ENCODE measurements around the gene DNAH2.

Gene DNAH2

GRCh38 chr17:7716901-7717755, at the start of gene DNAH2:
Gene DNAH2 (plus strand): TSS chr17:7717744. CDS start chr17:7719735, 1,991 bp downstream.
- TF ChIP-seq CTCF (IDR thresholded peaks at IDR 0.05; ENCODE audit: extremely low read depth, missing control alignments), result no peak
- DNase-seq (ENCODE audit: low spot score), result peak; percentile 77

DNA sequence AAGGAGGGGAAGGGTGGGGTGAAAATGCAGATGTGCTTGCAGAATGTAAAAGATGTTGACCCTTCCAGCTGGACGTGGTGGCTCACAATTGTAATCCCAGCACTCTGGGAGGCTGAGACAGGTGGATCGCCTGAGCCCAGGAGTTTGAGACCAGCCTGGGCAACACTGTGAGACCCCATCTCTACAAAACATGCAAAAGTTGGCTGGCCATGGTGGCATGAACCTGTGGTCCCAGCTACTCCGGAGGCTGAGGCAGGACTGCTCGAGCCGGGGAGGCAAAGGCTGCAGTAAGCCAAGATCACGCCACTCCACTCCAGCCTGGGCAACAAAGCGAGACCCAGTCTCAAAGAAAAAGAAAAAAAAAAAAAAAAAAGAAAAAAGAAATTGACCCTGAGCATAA, 49.1 kb upstream of the DNAH2 start:
- DNase-seq (ENCODE audit: low spot score), result no peak
- no peak for TF ChIP-seq CTCF (IDR thresholded peaks at IDR 0.05; ENCODE audit: extremely low read depth, missing control alignments)

- DNase-seq (ENCODE audit: low spot score), result no peak
- peak; percentile 13 for TF ChIP-seq CTCF (IDR thresholded peaks at IDR 0.05; ENCODE audit: extremely low read depth, missing control alignments)
These were observed 44.3 kb upstream of the DNAH2 start for GRCh38 chr17:7673239-7673638.

DNA sequence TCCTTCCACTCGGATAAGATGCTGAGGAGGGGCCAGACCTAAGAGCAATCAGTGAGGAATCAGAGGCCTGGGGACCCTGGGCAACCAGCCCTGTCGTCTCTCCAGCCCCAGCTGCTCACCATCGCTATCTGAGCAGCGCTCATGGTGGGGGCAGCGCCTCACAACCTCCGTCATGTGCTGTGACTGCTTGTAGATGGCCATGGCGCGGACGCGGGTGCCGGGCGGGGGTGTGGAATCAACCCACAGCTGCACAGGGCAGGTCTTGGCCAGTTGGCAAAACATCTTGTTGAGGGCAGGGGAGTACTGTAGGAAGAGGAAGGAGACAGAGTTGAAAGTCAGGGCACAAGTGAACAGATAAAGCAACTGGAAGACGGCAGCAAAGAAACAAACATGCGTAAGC, 42.6 kb upstream of the DNAH2 start:
- no peak for DNase-seq (ENCODE audit: low spot score)
- no peak for TF ChIP-seq CTCF (IDR thresholded peaks at IDR 0.05; ENCODE audit: extremely low read depth, missing control alignments)

GRCh38 chr17:7676533-7676932, 41.0 kb upstream of the DNAH2 start:
- DNase-seq (ENCODE audit: low spot score), result no peak
- no peak for TF ChIP-seq CTCF (IDR thresholded peaks at IDR 0.05; ENCODE audit: extremely low read depth, missing control alignments)

DNA sequence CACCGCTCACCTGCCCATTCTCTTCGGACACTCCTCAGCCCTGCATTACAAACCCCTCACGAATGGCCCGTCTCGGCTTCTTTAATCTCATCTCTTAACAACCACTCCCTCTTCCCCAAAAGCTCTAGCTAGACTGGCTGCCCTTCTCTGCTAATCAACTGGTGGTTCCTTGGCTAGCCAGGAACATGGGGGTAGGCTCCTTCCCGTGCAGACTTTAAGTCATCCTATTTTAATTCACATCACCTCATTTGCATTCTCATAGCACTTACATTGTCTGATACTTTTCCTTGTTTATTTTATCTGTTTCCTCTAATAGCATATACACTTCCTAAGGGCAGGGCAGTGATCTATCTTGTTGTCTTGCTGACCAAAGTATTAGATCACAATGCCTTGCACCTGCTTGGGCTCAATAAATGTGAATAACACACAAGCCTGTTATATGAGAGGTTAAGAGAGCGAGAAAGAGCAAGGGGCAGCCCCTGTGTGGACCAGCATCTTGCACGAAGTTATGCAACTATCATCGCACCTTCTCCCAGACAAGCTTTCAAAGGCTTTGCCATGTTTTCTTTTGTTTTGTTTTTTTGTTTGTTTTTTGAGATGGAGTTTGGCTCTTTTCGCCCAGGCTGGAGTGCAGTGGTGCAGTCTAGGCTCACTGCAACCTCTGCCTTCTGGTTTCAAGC, 40.0 kb upstream of the DNAH2 start:
- no peak for TF ChIP-seq CTCF (IDR thresholded peaks at IDR 0.05; ENCODE audit: extremely low read depth, missing control alignments)

GRCh38 chr17:7684851-7685532, 32.6 kb upstream of the DNAH2 start:
- DNase-seq (ENCODE audit: low spot score), result no peak
- TF ChIP-seq CTCF (IDR thresholded peaks at IDR 0.05; ENCODE audit: extremely low read depth, missing control alignments), result no peak

More for the DNA sequence above, 40.0 kb upstream of the DNAH2 start:
- no peak for DNase-seq (ENCODE audit: low spot score)

All from GM20000 (cell line).